ENCODE results near the gene FOXL3. TPM values are rescaled to one million over a fixed set of nuclear protein-coding genes. Genes with fewer than 3 reads are reported as not detected.
"Not testable (repeated sequence)": the region's sequence is repeated elsewhere in the genome, so short reads cannot be mapped to it uniquely, and the experiment has no call there.

Gene FOXL3
- total RNA-seq, 1 donor from 2014 or later = not detected

DNA sequence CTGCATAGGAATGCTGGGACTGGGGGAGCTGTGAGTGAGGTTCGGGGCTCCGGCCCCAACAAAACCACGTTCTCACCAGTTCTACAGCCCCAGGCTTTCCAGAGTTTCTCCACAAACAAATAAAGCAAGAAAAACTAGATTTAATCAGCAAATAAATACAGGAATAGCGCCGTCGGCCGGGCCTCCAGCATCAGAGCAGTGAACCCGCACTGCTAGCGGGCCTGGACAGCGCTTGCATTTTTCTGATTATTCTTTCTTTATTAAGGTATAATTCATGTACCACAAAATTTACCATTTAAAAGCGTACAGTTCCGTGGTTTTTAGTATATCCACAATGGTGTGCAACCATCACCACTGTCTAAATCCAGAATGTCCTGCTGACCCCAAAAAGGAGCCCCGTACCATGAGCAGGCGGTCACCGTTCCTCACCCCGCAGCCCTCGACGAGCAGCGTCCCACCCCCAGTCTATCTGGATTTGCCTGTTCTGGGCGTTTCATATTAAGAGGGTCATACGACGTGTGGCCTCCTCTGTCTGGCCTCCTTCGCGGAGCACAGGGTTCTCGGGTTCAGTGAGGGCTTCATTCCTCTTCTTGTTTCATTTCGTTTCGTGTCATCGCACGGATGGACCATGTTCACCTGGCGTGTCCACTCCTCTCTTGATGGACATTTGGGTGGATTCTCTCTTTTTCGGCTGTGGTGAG lies 35.5 kb upstream of the FOXL3 start:
- no peak for DNase-seq (ENCODE audit: low read depth)

DNA sequence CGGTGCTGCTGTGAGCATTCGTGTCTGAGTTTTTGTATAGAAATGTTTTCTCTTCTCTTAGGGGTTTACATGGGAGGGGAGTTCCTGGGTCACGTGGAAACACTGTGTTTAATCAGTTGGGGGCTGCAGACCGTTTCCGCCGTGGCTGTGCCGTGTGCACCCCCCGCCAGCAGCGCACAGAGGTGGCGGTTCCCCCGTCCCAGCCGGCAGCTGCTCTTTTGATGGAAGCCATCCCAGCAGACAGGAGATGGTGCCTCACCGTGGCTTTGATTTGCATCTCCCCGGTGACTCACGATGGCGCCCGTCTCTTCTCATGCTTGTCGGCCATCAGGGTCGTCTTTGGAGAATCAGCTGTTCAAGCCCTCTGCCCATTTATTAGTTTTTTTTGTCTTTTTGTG lies 34.9 kb upstream of the FOXL3 start:
- DNase-seq (ENCODE audit: low read depth) = no peak

DNA sequence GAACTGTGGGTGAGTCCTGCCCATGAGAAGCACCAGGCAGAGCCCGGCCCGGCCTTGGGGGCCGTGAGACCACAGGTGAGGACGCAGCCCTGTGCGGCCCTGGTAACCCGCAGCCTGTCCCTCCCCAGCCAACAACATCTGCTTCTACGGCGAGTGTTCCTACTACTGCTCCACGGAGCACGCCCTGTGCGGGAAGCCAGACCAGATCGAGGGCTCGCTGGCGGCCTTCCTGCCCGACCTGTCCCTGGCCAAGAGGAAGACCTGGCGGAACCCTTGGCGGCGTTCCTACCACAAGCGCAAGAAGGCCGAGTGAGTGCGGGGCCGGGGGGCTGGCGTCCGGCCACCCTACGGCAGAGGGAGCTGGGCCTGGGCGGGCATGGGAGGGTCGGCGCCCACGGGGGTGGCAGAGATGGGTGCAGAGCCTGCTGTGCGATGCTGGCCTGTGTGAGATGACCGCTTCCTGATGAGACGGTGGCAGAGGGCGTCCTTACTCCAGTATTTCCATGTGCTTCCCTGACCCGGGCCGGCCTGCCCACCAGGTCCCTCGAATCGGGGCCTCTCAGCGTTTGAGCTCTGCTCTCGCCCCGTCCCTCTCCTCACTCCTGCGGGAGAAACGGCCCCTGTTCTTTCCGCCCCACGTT lies 34.1 kb upstream of the FOXL3 start:
- DNase-seq (ENCODE audit: low read depth) = no peak

DNA sequence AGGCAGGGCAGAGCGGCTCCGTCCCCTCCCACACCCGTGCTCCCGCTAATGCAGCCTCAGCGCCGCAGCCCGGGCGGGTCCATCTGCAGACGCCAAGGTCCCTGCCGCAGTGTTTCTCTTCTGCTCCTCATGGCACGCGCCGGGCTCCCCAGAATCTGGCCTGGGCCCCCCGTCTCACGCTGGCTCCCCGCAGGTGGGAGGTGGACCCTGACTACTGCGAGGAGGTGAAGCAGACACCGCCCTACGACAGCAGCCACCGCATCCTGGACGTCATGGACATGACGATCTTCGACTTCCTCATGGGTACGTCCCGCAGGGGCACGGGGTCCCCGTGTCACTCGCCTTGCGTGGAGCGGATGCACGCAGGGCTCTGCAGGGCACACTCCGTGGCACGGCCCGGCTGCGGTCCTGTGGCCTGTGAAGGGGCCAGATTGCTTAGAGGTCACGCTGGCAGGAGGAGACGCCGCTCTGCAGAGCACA lies 33.5 kb upstream of the FOXL3 start:
- no peak for DNase-seq (ENCODE audit: low read depth)

DNA sequence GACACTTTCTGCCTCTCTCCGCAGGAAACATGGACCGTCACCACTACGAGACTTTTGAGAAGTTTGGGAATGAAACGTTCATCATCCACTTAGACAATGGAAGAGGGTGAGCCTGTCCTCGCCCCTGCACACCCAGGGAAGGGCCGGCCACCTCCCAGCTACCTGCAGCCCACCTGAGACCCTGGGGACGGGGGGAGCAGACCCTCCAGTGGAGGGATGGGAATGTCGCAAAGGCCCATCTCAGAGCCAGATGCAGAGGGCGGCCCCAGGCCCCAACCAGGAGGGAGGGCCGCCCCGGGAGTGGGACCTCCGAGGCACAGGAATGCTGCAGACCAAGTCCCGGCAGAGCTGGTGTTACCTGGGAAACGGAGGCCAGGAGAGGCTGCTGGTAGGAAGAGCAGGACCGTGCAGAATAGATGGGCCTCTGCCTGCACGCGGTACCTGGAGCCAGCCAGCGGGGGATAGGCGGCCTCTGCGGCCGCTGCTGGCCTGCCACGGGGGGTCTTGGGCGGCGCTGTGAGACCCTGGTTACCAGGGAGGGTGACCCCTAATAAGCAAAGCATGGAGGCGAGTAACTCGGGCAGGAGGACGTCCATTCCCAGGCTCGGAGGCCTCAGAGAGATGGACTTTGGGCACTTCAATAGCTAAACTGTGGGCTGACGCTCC lies 32.9 kb upstream of the FOXL3 start:
- no peak for DNase-seq (ENCODE audit: low read depth)

DNA sequence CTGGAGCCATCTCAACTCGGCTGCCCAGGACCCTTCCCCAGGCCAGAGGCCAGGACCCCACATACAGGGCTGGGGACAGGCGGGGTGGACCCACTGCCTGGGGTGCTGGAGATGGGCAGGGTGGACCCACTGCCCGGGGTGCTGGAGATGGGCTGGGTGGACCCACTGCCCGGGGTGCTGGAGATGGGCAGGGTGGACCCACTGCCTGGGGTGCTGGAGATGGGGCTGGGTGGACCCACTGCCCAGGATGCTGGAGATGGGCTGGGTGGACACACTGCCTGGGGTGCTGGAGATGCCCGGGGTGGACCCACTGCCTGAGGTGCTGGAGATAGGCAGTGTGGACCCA lies 32.4 kb upstream of the FOXL3 start:
- no peak for DNase-seq (ENCODE audit: low read depth)

DNA sequence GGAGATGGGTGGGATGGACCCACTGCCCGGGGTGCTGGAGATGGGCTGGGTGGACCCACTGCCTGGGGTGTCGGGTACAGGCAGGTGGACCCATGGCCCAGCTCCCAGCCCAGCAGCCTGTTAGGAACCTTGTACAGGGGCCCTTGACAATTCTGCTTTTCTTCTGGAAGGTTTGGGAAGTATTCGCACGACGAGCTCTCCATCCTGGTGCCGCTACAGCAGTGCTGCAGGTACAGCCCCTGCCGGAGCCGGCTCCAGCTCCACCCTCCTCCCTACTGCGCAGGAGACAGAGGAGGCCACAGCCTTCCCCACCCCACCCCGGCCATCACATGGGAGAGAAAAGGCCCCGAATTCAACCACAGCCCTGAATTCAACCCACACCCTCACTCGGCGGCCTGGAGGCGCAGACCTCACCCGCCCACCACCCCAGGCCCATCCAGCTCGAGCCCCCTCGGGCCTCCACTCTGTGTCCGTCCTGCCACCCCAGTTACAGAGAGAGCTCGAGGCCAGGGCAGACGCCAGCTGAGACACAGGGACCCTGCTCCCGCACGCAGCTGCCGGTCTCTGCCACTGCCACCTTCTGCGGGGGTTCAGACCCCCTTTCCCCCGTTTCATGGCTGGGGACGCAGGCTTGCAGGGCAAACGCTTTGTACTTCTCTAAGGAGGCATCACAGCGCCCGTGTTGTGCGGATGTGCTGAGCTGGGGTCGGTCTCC lies 31.3 kb upstream of the FOXL3 start:
- no peak for DNase-seq (ENCODE audit: low read depth)

DNA sequence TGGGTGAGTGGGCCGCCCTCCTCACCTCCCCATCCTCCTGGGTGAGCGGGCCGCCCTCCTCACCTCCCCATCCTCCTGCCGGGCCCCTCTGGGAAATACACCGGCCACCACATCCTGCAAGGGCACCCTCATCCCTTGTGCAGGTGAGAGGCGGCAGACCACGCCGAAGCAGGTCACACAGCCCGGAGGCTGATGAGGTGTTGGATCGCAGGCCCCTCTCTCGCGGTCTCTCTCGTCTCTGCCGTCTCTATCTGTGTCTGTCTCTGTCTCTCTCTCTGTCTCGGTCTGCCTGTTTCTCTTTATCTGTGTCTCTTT lies 30.8 kb upstream of the FOXL3 start:
- no peak for DNase-seq (ENCODE audit: low read depth)

DNA sequence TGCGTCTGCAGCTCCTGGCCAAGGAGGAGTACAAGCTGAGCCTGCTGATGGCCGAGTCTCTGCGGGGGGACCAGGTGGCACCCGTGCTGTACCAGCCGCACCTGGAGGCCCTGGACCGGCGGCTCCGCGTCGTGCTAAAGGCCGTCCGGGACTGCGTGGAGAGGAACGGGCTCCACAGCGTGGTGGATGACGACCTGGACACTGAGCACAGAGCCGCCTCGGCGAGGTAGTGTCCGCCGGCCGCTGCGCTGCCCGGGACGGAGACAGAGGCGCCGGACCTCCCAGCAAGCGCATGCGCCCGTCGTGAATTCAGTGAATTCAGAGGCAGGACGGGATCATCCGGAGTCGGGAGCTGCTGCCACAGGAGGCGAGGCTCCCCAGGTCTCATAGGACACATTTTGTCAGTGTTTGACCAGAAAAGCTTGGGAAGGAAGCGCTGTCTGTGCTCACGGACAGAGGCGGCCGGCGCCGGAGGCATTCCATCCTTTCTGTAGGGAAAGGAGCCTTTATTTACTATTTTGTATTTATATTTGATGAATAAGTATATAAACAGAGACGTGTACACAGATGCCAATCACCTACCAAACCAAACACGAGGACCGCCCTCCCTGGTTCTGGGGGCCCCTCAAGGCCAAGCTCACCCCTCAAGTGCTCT lies 30.1 kb upstream of the FOXL3 start:
- no peak for DNase-seq (ENCODE audit: low read depth)

DNA sequence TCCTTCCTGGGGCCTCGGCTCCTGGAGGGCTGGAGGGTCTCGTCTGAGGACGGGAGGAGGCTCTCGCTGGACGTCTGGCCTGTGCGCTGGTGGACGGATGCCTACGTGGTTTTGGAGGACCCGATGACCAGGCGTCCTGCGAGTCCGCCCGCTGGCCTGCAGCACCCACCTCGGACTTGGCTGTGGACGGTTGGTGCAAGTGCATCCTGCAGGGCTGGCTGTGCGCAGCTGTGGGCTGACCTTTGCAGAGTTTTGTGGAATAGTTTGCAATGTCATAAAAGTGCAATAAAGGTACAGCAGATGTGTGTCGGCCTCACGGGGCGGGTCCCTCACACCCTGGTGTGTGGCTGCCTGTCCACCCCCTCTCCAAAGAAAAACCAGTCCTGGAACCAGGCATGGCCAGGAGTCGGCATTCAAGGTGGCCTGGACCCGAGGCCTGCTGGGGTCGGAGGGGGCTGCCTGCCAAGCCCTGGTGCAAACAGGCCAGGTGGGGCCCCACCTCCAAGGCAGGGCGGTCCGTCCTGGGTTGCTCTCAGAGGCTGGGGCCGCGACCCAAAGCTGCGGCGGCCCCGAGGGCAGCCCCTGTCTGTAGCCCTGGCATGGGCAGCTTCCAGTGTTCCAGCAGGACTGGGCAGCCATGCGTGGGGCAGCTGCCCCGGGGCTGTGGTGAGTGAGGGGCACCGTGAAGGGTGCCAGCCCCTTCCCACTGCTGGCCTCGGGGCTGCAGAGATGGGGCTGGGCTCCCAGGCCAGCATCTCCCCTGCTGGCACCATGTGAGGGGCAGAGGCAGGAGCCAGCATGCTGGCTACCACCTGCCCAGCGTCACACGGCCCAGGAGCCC lies 29.3 kb upstream of the FOXL3 start:
- no peak for DNase-seq (ENCODE audit: low read depth)

DNA sequence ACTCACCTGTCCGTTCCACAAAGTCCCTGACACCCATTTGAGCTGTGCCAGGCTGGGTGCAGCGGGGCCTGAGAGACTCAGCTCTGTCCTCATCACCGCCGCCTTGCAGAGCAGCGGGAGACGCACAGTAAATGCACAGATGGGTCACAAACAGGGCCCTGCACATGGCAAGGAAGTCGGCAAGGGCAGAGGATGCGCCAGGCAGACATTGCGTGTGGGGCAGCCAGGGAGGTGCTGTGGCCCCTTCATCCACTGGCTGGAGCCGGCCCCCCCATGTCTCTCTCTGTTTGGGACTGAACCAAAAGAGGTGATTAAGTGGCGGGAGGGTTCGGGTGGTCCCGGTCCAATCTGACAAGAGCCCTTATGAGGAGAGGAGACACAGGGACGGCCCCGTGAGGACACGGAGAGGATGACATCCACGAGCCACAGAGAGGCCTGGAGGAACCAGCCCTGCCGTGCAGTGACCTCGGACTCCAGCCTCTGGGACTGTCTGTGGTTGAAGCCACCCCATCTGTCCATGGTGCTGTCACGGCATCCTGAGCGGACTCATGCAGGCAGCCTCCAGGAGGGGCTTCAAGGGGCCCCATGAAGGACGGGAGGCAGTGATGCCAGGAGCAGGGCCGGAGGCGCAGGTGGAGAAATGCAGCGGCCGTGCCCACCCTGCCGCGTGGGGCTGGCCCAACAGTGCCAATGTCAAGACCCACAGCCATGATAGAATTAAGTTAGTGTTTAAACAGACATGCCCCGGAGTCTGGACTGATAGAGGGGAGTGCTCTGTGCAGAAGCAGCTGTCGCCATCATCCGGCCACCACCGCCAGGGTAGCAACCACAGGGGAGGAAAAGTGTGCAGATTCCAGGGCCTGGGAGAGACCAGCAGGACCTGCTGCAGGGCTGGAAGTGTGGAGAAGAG lies 28.4 kb upstream of the FOXL3 start:
- no peak for DNase-seq (ENCODE audit: low read depth)

DNA sequence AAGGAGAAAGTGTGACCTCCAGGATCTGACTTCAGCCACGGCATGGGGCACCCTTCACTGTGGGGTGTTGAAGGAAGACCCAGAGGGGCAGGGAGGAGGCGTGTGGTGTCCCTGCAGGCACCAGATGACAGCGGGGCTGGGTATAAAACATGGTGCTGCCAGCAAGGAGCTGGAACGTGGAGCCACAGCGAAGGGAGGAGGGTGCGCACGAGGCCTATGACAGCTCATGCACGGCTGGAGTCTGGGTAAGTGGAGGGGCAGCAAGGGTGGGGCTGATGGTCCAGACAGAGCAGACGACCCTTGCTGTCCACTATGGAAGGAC lies 27.8 kb upstream of the FOXL3 start:
- no peak for DNase-seq (ENCODE audit: low read depth)

DNA sequence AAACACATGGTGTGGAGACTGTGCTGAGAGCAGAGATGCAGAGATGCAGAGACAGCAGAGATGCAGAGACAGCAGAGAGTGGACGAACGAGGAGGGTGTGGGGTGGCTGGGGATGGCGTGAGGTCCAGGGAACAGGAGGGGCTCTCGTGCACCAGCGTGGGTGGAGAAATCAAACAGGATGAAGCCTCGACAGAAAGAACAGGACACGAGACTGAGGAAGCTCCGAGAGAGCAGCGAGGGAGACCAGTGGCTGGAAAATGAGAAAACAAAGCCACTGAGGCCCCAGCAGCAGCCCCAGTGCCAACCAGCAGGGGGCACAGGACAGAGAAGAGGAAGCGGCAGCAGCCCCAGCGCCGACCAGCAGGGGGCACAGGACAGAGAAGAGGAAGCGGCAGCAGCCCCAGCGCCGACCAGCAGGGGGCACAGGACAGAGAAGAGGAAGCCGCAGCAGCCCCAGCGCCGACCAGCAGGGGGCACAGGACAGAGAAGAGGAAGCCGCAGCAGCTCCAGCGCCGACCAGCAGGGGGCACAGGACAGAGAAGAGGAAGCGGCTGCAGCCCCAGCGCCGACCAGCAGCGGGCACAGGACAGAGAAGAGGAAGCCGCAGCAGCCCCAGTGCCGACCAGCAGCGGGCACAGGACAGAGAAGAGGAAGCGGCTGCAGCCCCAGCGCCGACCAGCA lies 27.2 kb upstream of the FOXL3 start:
- DNase-seq (ENCODE audit: low read depth) = not testable (repeated sequence)

DNA sequence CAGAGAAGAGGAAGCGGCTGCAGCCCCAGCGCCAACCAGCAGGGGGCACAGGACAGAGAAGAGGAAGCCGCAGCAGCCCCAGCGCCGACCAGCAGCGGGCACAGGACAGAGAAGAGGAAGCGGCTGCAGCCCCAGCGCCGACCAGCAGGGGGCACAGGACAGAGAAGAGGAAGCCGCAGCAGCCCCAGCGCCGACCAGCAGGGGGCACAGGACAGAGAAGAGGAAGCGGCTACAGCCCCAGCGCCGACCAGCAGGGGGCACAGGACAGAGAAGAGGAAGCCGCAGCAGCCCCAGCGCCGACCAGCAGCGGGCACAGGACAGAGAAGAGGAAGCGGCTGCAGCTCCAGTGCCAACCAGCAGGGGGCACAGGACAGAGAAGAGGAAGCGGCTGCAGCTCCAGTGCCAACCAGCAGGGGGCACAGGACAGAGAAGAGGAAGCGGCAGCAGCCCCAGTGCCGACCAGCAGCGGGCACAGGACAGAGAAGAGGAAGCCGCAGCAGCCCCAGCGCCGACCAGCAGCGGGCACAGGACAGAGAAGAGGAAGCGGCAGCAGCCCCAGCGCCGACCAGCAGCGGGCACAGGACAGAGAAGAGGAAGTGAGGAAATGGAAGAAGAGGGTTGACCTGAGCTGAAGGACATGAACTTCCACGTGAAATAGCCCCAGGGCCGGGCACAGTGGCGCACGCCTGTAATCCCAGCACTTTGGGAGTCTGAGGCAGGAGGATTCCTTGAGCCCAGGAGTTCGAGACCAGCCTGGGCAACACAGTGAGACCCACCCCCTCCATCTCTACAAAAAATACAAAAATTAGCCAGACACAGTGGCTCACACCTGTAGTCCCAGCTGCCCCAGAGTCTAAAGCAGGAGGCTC lies 26.3 kb upstream of the FOXL3 start:
- not testable (repeated sequence) for DNase-seq (ENCODE audit: low read depth)

DNA sequence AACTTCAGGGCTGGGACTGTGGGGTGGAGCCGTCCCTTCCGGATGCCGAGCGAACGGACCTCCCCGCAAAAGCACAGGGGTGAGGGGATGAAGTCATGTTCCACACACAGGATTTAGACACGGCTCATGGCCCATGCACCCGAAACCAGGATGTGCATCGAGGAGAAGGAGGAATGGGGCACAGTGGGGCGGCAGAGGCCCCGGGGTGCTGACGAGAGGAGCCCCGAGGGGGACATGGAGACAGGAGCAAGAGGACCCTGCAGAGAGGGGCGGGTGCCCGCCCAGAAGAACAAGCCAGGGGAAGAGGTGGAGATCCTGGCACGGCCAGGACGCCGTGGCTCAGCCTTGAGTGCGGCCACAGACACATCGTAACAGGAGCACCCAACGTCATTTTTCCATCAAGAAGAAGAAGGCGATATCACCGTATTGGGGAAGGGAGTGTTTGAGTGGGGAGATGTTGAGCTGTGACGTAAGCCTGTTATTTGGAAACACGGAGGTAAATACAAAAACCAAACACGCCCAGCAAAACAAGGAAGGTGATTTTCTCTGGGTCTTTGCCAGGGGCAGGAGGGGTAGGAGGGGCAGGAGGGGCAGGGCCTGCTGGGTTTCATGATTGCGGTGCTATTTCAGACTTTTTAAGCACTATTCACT lies 25.3 kb upstream of the FOXL3 start:
- no peak for DNase-seq (ENCODE audit: low read depth)

DNA sequence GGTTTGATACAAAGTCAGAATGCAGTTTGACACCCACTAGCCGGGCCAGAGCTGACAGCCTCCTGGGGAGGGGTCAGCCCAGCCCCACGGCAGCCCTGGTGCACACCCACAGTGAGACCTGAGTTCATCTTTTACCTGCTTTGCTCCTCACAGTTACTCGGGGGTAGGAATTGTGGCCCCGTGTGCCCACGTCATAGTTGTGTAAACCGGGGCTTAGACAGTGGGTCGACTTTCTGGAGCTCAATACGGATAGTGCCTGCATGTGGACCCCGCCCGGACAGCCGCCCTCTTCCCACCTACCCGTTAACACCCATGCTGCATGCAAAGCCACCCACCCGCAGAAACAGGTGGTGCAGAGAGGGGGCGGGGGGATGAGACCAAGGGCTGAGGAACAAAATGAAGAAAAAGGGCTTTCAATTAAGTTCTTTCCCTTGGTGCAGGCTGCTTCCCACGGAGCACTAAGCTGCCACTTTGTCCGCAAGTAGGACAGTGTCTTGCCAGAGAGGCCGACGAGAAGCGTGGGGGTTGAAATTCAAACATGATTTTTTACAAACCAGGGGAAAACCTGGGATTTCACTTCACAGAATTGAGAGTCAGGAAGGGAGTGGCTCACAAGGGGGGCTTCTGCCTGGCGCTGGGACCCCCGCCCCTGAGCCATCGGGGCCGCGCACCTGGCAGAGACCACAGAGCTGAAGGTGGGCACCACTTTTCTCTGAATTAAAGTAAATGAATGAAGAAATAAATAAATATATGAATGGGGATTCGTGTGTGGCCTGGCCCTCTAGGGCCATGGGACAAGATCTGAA lies 24.6 kb upstream of the FOXL3 start:
- peak; percentile 12 for DNase-seq (ENCODE audit: low read depth)
